Activated B cell treated with CpG ODN at 0.5 μM for 24 hours (primary cell): ENCODE data around the gene CNDP1. TPM values are rescaled to one million over a fixed set of nuclear protein-coding genes. Genes with fewer than 3 reads are reported as not detected.

Experiments used
- ATAC-seq: fragments of 200-7000 bp; cut with Tn5 transposase; one replicate; pipeline ENCODE4 v1.10.0; 2021; ENCODE audit warnings: low read depth, mild to moderate bottlenecking, moderate library complexity
- CTCF ChIA-PET: fragments of 350-600 bp; sonication (Branson Sonifier 250); formaldehyde crosslinking; loops from one replicate; lab custom pipeline; 2021; ENCODE audit warnings: antibody characterized with exemption; lab: Charles Lee
- POLR2A ChIA-PET: fragments of 350-600 bp; sonication (Branson Sonifier 250); formaldehyde crosslinking; loops from one replicate; lab custom pipeline; 2021; ENCODE audit warnings: antibody characterized with exemption; lab: Charles Lee
- DNase-seq: peaks from one replicate; pipeline ENCODE4 v3.0.0; 2022
- H3K27ac Mint-ChIP-seq: one replicate; pipeline ENCODE4 v1.8.0; 2020; ENCODE audit warnings: mixed read lengths
- H3K27me3 Mint-ChIP-seq: one replicate; pipeline ENCODE4 v1.8.0; 2021; ENCODE audit warnings: mixed read lengths
- H3K36me3 Mint-ChIP-seq: one replicate; pipeline ENCODE4 v1.8.0; 2021; ENCODE audit warnings: low read depth, mixed read lengths
- H3K4me1 Mint-ChIP-seq: one replicate; pipeline ENCODE4 v1.8.0; 2021; ENCODE audit warnings: mixed read lengths
- H3K4me3 Mint-ChIP-seq: one replicate; pipeline ENCODE4 v1.8.0; 2020; ENCODE audit warnings: mild to moderate bottlenecking, mixed read lengths
- H3K9me3 Mint-ChIP-seq: one replicate; pipeline ENCODE4 v1.8.0; 2020; ENCODE audit warnings: mixed read lengths
- intact Hi-C: fragments of 100-400 bp; cut with micrococcal nuclease; formaldehyde crosslinking; loops from one replicate; pipeline ENCODE4 v1.15.1; 2024
- total RNA-seq: library from RNA; stranded (reverse); gene quantifications from 2 replicates; pipeline ENCODE4 v1.2.3, GENCODE V29; 2022
- TF ChIP-seq, protein P1 (sequence below): fragments of 200-600 bp; IDR thresholded peaks from one replicate; pipeline ENCODE4 v1.8.0; 2022; ENCODE audit warnings: antibody characterized with exemption, mild to moderate bottlenecking

CNDP1 gene
- total RNA-seq, 1 donor from 2014 or later: 0.33 TPM

- TF ChIP-seq, protein P1, sequence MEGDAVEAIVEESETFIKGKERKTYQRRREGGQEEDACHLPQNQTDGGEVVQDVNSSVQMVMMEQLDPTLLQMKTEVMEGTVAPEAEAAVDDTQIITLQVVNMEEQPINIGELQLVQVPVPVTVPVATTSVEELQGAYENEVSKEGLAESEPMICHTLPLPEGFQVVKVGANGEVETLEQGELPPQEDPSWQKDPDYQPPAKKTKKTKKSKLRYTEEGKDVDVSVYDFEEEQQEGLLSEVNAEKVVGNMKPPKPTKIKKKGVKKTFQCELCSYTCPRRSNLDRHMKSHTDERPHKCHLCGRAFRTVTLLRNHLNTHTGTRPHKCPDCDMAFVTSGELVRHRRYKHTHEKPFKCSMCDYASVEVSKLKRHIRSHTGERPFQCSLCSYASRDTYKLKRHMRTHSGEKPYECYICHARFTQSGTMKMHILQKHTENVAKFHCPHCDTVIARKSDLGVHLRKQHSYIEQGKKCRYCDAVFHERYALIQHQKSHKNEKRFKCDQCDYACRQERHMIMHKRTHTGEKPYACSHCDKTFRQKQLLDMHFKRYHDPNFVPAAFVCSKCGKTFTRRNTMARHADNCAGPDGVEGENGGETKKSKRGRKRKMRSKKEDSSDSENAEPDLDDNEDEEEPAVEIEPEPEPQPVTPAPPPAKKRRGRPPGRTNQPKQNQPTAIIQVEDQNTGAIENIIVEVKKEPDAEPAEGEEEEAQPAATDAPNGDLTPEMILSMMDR: no peak
- H3K27me3 Mint-ChIP-seq: peaks cover 5% of the 10 kb centered on the region
- DNase-seq (no peak), ATAC-seq (no peak)
- H3K4me3 Mint-ChIP-seq: no peak overlapping the region
- H3K27ac Mint-ChIP-seq: no peak overlapping the region
- H3K4me1 Mint-ChIP-seq: no peaks in the 10 kb centered on the region
- intact Hi-C loops: no loop called here
- ChIA-PET POLR2A (no interaction called here), CTCF (no interaction called here)
- H3K9me3 Mint-ChIP-seq: peaks cover 7% of the 10 kb centered on the region
- no peaks in the 10 kb centered on the region for H3K36me3 Mint-ChIP-seq
These were observed 10.6 kb downstream of the CNDP1 start for GRCh38 chr18:74544898-74545297.

- Mint-ChIP-seq H3K36me3 (no peaks in the 10 kb centered on the region), H3K9me3 (peaks cover 9% of the 10 kb centered on the region), H3K27me3 (peaks cover 5% of the 10 kb centered on the region), H3K27ac (no peak overlapping the region), H3K4me3 (no peak overlapping the region), H3K4me1 (no peaks in the 10 kb centered on the region)
- intact Hi-C loops: no loop called here
- CTCF ChIA-PET: no interaction called here
- DNase-seq: no peak
- POLR2A ChIA-PET: no interaction called here
- ATAC-seq: no peak
- TF ChIP-seq, protein P1: no peak
These were observed 11.7 kb downstream of the CNDP1 start for GRCh38 chr18:74546007-74546406.

DNA sequence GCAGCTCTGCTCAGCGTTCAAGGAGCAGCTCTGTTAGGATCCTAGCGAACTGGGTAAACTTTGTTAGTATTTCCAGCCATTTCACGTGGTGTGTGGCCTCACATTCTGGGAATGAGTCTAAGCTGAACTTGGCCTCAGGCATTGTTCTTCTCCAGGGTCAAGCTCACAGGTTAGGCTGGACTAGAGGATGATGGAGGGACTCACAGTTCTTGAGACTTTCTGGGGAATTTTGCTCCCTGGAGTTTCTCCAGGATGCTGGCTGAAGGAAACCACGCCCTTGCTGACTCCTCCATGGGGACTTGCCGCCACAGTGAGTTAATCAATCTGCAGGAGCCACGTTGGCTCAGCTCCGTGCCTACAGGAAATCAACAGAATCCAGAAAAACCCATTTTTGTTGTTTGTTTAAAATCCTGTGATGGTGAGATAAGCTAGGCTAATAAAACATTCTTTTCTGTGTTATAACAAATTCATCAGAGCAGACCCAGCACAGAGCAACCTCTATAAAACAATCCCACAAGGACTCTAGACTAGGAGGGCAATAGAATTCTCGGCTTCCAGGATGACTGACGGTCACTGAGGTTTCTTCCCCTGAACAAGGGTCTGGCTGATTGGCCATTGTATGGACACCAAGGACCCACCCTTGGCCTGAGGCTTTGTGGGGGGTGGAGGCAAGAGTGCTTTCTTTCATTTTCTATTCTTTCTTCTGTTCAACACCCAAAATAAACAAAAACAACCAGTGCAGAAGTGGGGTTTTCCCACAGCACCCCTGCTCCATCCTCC, 12.6 kb downstream of the CNDP1 start:
- H3K4me3 Mint-ChIP-seq: no peak overlapping the region

GRCh38 chr18:74547860-74548259, 13.6 kb downstream of the CNDP1 start:
- ATAC-seq (no peak), DNase-seq (no peak)
- TF ChIP-seq, protein P1: no peak
- no peak overlapping the region for H3K4me3 Mint-ChIP-seq
- CTCF ChIA-PET: no interaction called here
- POLR2A ChIA-PET: no interaction called here
- no peaks in the 10 kb centered on the region for H3K36me3 Mint-ChIP-seq
- H3K27me3 Mint-ChIP-seq: peaks cover 7% of the 10 kb centered on the region
- no peaks in the 10 kb centered on the region for H3K4me1 Mint-ChIP-seq
- H3K27ac Mint-ChIP-seq: no peak overlapping the region
- intact Hi-C loops: no loop called here
- H3K9me3 Mint-ChIP-seq: peaks cover 9% of the 10 kb centered on the region

More for the DNA sequence above, 12.6 kb downstream of the CNDP1 start:
- Mint-ChIP-seq H3K36me3 (no peaks in the 10 kb centered on the region), H3K27me3 (peaks cover 7% of the 10 kb centered on the region), H3K27ac (no peak overlapping the region), H3K9me3 (peaks cover 9% of the 10 kb centered on the region), H3K4me1 (no peaks in the 10 kb centered on the region)
- intact Hi-C loops: no loop called here
- no peak for DNase-seq
- POLR2A ChIA-PET: no interaction called here
- CTCF ChIA-PET: no interaction called here
- no peak for ATAC-seq
- TF ChIP-seq, protein P1: no peak

DNA sequence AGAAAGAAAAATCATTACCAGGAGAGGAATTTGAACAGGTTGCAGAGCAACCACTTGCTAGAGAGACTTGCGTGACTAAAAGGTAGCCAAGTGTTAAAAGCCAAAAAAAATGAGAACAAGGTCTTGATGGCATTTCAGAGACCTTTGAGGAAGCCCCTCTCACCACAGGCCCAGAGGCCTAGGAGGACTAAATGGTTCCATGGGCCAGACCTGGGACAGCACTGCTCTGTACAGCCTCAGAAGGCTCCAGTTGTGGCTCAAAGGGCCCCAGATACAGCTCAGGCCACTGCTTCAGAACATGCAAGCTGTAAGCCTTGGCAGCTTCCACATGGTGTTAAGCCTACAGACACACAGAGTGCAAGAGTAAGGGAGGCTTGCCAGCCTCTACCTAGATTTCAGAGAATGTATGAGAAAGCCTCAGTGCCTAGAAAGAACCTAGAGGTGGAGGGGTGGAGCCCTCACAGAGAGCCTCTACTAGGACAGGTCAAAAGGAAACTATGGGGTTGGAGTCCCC, 15.3 kb downstream of the CNDP1 start:
- TF ChIP-seq, protein P1: no peak
- ATAC-seq (no peak), DNase-seq (no peak)
- H3K36me3 Mint-ChIP-seq: no peaks in the 10 kb centered on the region
- peaks cover 7% of the 10 kb centered on the region for H3K27me3 Mint-ChIP-seq
- ChIA-PET CTCF (interaction anchor here (1.2 to 1.9 kb wide), 2 partner anchors 196 to 208 kb away, joined by 3 to 18 read pairs; no protein-coding TSS in a partner anchor), POLR2A (no interaction called here)
- H3K4me3 Mint-ChIP-seq: no peak overlapping the region
- intact Hi-C loops: loop anchor here (5.0 kb wide), 1 partner anchor 928 kb away; no protein-coding TSS in a partner anchor
- H3K4me1 Mint-ChIP-seq: no peaks in the 10 kb centered on the region
- peaks cover 9% of the 10 kb centered on the region for H3K9me3 Mint-ChIP-seq
- no peak overlapping the region for H3K27ac Mint-ChIP-seq
